K562 treated with DMSO at 1 percent for 4 hours (cell line): Measurements from ENCODE around the gene WASL. TPM values are rescaled to one million over a fixed set of nuclear protein-coding genes. Genes with fewer than 3 reads are reported as not detected.

Experiments used
- total RNA-seq: library from RNA; unstranded; fragments of 300-600 nt; gene quantifications from 2 replicates; pipeline ENCODE4 v1.2.3, GENCODE V29; 2022; ENCODE audit not compliant: insufficient read depth

Gene WASL
- total RNA-seq: 5.2 and 8.3 TPM in 2 replicates

GRCh38 chr7:123748734-123749536, at the start of gene WASL:
Gene WASL (minus strand): TSS chr7:123749003. CDS start chr7:123748734, 269 bp downstream.

GRCh38 chr7:123655614-123656013, 93.2 kb downstream of the WASL start, which contains the start of gene LMOD2:
Gene LMOD2 (plus strand): TSS chr7:123655866. CDS start chr7:123655964, 98 bp downstream.

Other genes starting within 250 kb of the WASL start
- gene IQUB, start 214.4 kb downstream of the WASL start, total RNA-seq: 0.73 and 1.1 TPM in 2 replicates
- 54.7 and 76.3 TPM in 2 replicates for gene NDUFA5, start 191.2 kb downstream of the WASL start, total RNA-seq
- 1.3 TPM in 1 of 2 replicates, not detected in the other for gene ASB15, start 147.2 kb downstream of the WASL start, total RNA-seq
- 0.42 TPM in 1 of 2 replicates, not detected in the other for gene LMOD2, start 93.1 kb downstream of the WASL start, total RNA-seq
- not detected in 2 replicates for gene HYAL4, start 96.2 kb upstream of the WASL start, total RNA-seq
- gene SPAM1, start 176.2 kb upstream of the WASL start, total RNA-seq: not detected in 2 replicates